ENCODE measurements around the gene SURF4.

DNA sequence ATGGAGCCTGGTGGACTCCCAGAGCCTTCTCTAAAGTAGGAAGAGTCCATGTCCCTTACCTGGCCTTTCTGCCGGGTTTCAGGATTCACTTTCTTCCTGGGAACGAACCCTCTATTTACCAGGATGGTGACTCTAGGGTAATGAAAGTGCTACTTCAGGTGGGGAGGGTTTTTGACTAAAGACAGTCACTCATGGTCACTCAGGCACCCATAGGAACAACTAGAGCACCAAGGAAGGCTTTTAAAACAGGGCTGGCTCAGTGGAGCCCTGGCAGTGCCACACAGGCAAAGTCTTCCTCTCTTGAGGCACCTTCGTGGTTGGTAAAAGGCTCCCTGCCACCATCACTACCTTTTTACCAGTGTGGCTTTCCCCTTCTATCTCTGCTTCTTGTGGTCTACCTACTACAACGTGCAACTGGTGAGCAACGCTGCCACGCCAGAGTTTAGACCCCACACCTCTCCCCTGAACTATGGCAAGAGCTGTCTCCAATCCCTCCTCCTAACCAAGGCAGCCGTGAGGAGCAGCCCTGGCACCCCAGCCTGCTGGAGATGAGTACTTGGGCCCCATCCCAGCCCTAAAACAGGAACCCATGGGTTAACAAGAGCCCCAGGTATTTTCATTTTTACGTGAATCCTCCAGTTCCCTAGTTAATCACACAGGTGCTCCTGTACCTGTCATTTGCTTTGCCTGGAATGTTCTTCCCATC lies 23.1 kb downstream of the SURF4 start:
- TF ChIP-seq POLR2A (IDR thresholded peaks at IDR 0.05) (no peak), CTCF (IDR thresholded peaks at IDR 0.05) (no peak)

All from transverse colon (tissue), 3 donors.